Esophagus muscularis mucosa (tissue), 3 donors: ENCODE results near the gene HCFC1.

ENCODE experiments used
- CTCF ChIP-seq, 3 experiments: fragments of 200-600 bp in 2 of 3; fragments of 450-650 bp in 1 of 3; sonication (generic) in 2 of 3; IDR thresholded peaks; one replicate each; pipeline ENCODE4 v1.5.1; 2017 to 2019; ENCODE audit warnings: antibody characterized with exemption in 3 of 3, mild to moderate bottlenecking in 2 of 3, moderate library complexity in 1 of 3
- POLR2AphosphoS5 ChIP-seq, 2 donors: sonication (generic); formaldehyde crosslinking; IDR thresholded peaks; one replicate each; pipeline ENCODE4 v1.6.1; 2017; ENCODE audit warnings: antibody characterized with exemption in 2 of 2

GRCh38 chrX:154002215-154002719 is 30.6 kb upstream of the HCFC1 start:
- TF ChIP-seq POLR2AphosphoS5 (IDR thresholded peaks at IDR 0.05): no peak
- TF ChIP-seq CTCF (IDR thresholded peaks at IDR 0.05): no peak
